Activated CD4-positive, alpha-beta T cell treated with anti-CD3 and anti-CD28 coated beads for 1 hour (primary cell): Measurements from ENCODE around the gene PRG3.

ENCODE experiments used
- DNase-seq: peaks from one replicate; pipeline ENCODE4 v3.0.0-alpha.2; 2020

Gene PRG3

GRCh38 chr11:57380975-57381374 is at the start of gene PRG3:
Gene PRG3 (minus strand): TSS chr11:57381150. CDS start chr11:57380708, 442 bp downstream.
- DNase-seq, result no peak

GRCh38 chr11:57429946-57430345 is 49.0 kb upstream of the PRG3 start:
- DNase-seq, result no peak

GRCh38 chr11:57428643-57429042 is 47.7 kb upstream of the PRG3 start:
- DNase-seq, result no peak

- no peak for DNase-seq
These were observed 46.8 kb upstream of the PRG3 start for GRCh38 chr11:57427727-57428082.

- peak; percentile 43 for DNase-seq
These were observed 46.2 kb upstream of the PRG3 start, which contains the start of gene SLC43A3 for GRCh38 chr11:57426929-57427726. Gene SLC43A3 (minus strand): TSS chr11:57427121. CDS start chr11:57426172, 949 bp downstream.

- DNase-seq, result no peak
These were observed 45.5 kb upstream of the PRG3 start for GRCh38 chr11:57426439-57426928.

- no peak for DNase-seq
These were observed 44.9 kb upstream of the PRG3 start for GRCh38 chr11:57425565-57426438.

GRCh38 chr11:57424792-57425564 is 44.0 kb upstream of the PRG3 start:
- peak; percentile 75 for DNase-seq

- DNase-seq, result no peak
These were observed 43.3 kb upstream of the PRG3 start for GRCh38 chr11:57424137-57424791.

- no peak for DNase-seq
These were observed 41.7 kb upstream of the PRG3 start for GRCh38 chr11:57422669-57423068.

- no peak for DNase-seq
These were observed 40.9 kb upstream of the PRG3 start for GRCh38 chr11:57421805-57422204.

- no peak for DNase-seq
These were observed 40.1 kb upstream of the PRG3 start for GRCh38 chr11:57421066-57421465.

GRCh38 chr11:57419146-57419545 is 38.2 kb upstream of the PRG3 start:
- no peak for DNase-seq

- DNase-seq, result no peak
These were observed 37.2 kb upstream of the PRG3 start for GRCh38 chr11:57418131-57418530.

- DNase-seq, result no peak
These were observed 36.1 kb upstream of the PRG3 start for GRCh38 chr11:57417056-57417455.

GRCh38 chr11:57416436-57416835 is 35.5 kb upstream of the PRG3 start:
- DNase-seq, result no peak

- DNase-seq, result no peak
These were observed 33.8 kb upstream of the PRG3 start for GRCh38 chr11:57414612-57415212.

GRCh38 chr11:57413681-57414080 is 32.7 kb upstream of the PRG3 start:
- DNase-seq, result no peak

- no peak for DNase-seq
These were observed 29.3 kb upstream of the PRG3 start for GRCh38 chr11:57410287-57410686.

GRCh38 chr11:57409321-57410100 is 28.6 kb upstream of the PRG3 start:
- DNase-seq, result no peak

- DNase-seq, result no peak
These were observed 27.8 kb upstream of the PRG3 start for GRCh38 chr11:57408771-57409170.
